NCI-H1436 treated with DMSO at 0.1 percent for 48 hours (cell line): ENCODE results near the gene KBTBD3.
A peak's percentile ranks its signal among the peaks of the same experiment; 100 is the strongest.
"Not testable (repeated sequence)": the region's sequence is repeated elsewhere in the genome, so short reads cannot be mapped to it uniquely, and the experiment has no call there.

Source experiments
- DNase-seq: peaks from one replicate; lab custom pipeline; 2025; lab: John Stamatoyannopoulos, UW

KBTBD3 gene

DNA sequence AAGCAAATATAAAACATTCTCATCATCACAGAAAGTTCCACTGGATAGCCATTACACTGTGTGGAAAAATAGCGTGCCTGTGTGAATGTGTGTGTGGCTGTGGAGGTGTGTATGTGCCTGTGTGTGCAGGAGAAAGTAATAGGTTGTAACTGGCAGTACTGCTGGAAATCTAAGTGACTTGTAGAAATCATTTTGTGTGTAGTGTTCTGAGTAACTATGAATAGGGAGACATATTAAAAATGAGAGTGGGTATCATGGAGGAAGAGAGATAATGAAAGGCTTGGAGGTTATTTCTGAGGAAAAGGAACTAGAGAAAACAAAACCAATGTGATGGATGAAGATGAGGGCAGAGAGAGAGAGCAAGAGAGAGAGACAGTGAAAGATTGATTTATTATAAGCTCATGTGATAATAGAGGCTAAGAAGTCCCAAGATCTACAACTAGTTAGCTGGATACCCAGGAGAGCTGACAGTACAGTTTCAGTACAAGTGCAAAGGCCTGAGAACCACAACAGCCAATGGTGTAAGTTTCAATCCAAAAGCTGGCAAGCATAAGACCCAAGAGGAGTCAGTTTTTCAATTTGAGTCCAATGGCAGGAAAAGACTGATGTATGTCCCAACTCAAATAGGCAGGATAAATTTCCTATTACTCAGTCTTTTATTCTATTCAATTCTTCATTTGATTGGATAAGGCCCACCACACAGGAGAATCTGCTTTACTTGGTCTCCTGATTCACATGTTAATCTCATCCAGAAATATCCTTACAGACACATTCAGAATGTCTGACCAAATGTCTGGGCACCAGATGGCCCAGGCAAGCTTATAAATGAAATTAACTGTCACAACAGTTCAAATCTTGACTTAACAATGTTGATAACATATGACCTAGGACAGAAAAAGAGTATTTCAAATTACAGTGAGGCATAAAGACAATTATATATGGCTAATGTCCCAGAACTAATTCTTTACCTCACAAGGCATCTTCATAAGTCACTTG is 14.9 kb downstream of the KBTBD3 start:
- DNase-seq = no peak

DNA sequence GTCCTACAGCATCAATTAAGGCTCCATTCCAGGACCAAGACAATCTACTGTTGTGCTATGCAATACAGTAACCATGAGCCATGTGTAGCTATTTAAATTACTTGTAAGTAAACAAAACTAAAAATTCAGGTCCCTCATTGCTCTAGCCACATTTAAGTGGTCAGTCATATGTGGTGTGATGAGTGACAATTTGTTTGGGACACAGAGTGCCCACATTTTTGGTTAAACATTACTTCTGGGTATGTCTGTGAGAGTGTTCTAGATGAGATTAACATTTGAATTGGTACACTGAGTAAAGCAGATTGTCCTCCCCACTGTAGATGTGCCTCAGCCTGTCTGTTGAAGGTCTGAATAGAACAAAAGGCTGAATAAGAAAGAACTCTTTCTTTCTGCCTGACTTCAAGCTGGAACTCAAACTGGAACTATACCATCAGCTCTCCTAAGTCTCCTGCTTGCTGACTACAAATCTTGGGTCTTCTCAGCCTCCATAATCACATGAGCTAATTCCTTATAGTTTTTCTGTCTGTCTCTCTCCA is 15.8 kb downstream of the KBTBD3 start:
- DNase-seq = no peak

DNA sequence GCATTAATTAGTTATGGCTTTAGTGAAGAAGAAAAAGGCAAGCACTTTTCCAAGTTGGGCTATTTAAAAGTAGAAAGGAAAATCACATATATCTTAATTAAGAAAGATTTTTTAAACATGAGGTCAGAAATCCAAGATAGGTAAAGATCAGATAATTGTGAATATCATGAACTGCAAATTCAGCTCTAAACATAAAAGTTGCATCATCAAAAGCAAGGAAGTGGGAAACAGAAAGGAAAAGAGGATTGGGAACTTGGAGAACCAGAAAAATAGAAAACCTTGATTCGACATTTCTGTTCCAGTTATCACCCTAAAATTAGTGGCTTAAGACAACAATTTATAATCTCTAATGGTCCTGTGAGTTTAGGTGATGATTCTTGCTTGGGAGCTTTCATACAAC is 17.5 kb downstream of the KBTBD3 start:
- no peak for DNase-seq

DNA sequence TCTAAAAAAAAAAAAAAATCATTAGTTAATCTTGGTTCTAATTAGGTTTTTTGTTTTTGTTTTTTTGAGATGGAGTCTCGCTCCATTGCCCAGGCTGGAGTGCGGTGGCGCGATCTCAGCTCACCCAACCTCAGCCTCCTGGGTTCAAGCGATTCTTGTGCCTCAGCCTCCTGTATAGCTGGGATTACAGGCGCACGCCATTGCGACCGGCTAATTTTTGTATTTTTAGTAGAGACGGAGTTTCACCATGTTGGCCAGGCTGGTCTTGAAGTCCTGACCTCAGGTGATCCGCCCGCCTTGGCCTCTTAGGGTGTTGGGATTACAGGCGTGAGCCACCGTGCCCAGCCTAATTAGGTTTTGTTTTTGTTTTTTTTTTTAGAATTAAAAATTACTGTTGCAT is 18.8 kb downstream of the KBTBD3 start:
- DNase-seq = not testable (repeated sequence)

DNA sequence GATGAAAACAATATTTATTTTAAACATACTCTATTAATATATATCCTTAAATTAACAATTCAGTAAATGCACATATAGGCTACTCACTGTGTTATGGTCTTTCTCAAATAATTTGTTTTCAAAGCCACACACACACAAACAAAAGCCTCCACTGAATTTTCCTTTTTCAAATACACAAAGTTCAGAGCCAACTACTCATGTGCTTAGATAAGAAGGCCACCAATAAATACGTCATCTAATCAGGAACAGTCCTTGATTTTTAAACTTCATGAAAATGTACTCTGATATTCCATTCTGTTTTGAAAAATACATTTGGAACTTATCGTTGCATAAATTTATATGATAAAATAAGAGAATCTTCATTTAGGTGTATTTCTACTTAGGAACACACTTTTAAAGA is 26.0 kb downstream of the KBTBD3 start:
- no peak for DNase-seq

DNA sequence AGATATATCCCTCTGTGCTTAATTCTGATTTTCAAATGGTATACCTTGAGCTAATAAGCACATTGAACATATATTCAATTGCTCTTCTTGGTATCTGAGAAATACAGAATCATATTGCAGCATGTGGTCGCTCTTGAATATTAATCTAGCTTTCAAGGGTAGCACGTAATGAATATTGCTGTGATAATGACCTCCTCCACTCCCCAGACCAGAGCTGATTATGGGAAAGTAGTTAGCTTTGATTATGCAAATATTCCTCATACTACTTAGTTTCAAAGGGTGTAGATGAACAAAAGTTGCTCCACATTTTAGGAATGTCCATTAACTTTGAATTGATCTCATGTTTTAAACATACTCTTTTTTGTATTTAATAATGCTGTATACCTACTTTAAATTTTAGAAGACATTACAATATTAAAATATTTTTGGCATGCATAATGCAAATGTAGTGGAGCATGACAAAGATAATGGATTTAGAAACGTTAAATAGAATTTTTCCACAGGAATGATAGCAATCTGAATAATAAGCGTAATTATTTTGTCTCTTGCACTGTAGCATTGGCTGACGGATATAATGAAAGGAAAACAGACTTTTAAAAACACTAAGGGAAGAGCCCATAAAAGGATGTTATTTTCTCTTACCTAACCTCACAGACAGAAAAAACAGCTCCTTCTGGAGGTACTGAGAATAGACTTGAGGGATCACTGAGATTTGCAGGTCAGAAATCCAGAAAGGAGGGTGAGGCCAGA is 27.2 kb downstream of the KBTBD3 start:
- DNase-seq = no peak

DNA sequence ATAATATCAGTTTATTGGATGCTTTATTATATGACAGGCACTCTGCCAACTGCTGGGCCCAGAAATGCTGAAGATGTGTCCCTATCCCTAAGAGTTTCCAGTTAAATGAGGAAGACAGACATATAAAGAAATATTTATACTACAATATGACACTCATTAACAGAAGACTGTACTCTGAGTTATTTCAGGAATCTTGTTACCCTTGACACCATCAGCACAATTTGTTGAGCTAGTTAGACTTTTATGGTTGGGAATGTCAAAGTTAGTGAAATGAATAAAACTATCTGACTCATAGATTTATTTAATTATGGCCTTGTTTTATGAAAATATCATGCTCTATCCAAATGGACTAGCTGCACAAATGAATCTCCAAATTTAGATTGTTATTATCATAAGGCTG is 29.5 kb downstream of the KBTBD3 start:
- no peak for DNase-seq

DNA sequence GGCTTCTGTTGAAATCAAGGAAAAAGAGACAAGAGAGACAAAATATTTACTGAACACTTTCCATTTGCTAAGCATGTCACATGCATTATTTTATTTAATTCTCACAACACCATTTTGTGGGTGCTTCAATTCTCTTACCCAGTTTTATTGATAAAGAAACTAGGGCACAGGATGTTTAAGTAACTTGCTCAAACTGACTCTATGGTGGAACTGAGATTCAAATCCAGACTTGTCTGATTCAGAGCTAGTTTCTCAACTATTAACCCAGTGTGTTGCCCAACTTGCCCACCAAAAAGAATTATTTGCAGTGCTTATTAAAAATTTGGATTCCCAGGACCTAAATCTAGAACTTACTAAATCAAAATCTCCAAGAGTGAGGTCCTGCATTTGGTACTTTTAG is 33.6 kb downstream of the KBTBD3 start:
- no peak for DNase-seq

DNA sequence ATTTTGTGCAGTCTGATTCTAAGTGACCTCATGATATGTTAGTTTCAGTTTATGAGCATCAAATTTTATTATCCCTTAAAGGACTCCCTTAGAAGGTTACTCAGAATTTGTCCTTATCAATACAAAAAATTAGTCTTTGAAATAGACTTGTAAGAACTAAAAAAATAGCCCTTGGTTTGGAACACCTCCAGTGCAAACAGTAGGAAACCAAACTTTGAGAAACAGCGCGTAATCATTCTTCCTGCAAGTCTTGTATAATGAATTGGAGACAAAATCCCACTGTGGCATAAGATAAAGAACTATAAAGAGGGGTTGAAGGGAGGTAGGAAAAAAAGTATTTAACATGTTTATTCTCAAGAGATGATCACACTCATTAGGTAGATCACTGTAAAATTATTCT is 44.3 kb downstream of the KBTBD3 start:
- DNase-seq = no peak

DNA sequence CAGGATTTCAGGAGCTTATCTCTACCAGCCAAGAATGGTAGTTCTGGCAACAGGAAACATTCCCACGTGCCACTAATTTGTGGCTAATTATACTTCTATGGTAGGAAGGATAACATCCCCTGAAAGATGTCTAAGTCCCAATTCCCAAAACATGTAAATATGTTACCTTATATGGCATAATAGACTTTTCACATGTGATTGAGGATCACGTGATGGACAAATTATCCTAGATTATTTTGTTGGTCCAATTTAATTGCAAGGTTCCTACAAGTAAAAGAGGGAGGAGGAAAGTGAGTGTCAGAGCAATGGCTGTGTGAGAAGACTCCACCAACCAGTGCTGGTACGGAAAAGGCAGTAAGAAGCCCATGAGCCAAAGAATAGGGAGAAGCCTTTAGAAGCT is 45.2 kb downstream of the KBTBD3 start:
- no peak for DNase-seq

DNA sequence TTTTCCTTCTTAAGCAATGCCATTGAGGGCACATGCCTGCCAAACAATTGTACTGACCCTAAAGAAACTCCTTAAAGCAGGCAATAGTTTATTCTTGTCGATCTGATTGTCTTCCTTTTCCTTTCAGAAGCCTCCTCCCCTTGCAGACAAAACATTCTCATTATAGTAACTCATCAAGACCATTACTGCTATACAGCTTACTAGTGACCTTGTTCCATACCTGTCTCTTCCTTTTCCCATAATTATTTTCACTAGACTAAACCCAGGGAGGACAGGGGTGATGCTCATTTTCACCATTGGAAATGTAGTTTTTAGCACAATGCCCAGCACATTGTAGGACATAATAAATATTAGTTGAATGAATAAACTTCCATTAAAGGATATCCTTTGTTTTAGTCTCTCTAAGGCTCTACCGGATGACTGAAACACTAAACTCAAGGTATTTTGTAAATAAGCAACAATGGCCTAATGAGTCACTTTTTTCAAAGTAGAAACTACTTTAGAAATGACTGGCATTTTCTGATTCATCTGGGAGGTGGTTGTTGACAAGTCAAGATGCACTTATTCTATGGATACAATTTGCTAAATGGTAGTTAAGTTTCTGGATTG is 45.8 kb downstream of the KBTBD3 start:
- no peak for DNase-seq

DNA sequence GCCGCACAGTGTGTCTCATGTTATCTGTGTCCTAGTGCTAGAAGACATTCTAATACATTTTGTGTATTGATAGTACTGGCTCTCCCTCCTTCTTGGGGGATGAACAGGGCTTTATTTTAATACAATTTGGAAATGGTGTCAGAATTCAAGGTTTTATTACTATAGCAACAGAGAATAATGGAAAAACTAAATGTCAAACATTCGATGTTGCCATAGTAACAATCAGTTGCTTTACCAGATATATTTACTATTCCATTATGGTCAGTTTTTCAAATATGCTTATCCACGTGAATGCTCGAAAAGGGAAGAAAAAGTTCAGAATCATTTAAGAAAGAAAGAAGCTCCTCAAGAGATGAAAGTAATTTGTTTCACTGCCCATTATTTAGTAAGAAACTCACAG is 46.5 kb downstream of the KBTBD3 start:
- DNase-seq = no peak

DNA sequence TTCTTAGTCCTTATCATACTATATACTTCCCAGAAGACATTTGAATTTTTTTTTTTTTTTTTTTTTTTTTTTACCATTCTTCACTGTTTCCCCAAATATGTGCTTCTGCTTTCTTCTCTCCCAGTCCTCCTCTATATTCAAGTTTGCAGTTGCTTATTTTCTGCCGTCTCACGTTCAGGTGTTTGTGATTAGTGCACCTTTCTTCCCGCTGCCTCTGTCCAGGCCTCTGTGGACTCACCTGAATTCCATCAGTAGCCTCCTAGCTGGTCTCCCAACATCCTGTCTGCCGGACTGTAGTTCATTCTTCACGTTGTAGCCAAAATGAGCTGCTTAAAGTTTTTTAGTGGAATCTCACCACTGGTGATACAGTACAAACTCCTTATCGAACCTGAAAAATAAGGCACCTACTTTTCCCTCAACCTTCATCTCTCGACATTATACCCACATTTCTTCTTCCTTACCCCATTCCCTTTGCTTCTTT is 54.3 kb downstream of the KBTBD3 start:
- DNase-seq = no peak

DNA sequence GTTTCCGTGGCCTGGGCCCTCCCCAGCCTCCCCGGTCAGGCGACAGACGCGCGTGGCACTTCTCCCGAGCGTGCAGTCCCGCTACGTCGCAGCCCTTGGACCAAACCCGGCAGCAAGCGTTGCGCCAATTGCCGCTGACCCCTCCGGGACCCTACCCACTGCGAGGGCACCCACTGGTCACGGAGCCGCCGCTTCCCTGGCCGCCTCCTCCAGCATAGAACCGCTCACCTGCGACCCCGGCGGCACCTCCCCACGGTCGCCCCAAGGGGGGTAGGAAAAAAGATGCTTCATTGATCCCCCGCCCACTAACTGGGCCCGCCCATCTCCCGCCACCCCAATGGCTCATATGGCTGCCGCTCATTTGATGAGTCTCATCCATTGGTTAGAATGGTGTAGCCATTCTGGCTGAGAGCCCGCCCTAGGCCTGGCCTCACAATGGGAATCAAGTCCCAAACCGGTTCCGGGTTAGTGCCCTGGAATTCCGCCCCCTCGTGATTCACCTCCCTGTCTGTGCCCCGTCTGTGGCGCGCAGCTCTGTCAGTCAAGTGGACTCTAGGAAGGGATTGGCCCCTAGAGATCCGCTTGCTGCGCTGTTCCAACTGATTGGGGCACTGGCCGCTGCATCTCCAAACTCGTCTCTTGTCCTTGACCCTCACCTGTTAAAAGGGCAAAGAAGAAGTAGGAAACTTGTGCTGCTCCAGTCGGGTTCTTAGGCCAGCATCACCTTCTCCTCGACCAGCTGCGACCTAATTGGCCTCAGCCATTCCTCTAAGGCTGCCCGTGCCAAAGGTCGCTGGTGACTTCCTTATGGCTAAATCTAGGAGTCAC is 55.0 kb downstream of the KBTBD3 start, which contains the start of gene MSANTD4:
MSANTD4 (minus strand) TSS at position 274 of the 828 bp plus-strand sequence. CDS start 11,323 bp downstream, outside the sequence.
- peak; percentile 95 for DNase-seq

DNA sequence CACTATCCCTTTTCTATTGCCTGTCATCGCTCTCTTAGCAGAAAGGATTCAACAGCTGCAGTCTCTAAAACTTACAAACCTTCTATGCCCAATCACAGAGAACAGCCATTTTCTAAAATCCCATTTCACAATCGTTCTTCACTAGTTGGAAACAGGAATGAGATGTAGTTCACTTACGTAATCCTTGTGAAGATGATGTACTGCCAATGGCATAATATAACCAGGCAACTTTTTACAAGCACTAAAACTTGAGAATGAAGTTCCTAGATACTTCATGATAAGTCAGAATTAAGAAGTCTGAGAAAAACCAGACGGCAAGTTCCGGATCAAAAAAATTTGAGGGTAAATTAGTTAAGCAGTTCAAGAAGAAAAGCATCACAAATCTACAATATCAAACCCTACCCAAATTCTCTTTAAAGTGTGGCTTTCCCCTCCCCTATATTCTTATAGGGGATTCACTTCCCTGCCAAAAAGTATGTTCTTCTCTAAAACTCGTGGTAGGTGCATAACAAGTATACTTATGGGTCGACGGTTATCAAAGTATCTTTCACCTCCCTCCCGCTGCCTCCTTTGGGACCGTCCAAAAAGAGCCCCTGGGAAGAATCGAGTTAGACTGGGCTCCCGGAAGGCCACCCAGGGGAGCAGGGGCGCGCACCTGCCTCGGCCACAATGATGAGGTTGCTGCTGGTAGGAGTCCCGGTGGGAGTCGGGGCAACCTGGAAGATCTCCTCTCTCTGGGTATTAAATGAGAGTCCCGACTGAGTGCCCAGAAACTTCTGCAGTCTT is 55.8 kb downstream of the KBTBD3 start:
- no peak for DNase-seq

DNA sequence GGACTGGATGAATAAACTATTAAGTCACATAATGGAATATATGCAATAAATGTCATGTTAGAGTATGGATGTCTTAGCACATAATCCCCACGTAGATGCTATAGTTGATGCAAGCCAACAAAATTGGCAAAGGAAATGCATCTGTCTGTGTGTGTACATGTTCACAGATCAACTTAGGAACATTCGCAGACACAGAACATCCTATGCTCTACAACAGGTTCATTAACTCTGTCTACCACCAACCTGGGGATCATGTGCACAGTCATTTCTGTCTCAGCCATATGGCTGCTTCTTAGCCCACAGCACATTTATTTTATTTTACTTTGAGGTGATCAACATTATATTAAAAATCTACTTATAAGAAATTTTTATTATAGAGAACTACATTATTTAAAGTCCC is 60.1 kb downstream of the KBTBD3 start:
- no peak for DNase-seq

DNA sequence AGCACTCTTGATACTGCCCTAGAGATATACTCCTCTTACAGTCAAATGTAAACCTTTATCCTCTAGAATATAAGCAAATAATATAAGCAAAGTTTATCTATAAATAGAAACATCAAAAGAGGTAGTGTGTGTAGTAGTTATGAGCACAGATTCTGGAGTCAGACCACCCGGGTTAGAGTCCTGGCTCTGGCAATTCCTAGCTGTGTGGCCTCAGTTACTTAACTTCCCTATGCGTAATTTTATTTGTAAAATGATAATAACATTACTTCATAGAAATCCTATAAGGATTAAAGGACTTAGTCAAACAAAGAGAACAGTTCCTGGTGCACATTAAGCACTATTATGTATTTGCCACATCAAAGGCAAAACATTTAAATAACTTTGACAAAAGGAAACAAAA is 62.1 kb downstream of the KBTBD3 start:
- DNase-seq = no peak

DNA sequence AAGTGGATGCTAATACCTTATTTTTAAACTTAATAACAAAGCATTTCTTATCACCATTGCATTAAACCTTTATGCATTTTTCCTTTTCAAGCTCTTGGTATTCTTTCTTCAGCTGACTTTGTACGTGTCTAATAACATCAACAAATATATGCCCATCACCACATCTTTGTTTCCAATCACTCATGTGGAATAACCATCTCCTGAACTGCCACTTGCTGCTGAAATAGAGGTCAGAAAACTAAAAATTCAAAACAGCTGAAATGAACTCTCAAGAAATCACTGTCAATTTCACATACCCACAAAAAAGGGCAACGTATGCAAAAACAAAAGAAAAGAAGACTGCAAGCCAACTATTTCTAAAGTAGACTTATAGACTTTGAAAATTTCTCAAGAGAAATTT is 62.5 kb downstream of the KBTBD3 start:
- no peak for DNase-seq

DNA sequence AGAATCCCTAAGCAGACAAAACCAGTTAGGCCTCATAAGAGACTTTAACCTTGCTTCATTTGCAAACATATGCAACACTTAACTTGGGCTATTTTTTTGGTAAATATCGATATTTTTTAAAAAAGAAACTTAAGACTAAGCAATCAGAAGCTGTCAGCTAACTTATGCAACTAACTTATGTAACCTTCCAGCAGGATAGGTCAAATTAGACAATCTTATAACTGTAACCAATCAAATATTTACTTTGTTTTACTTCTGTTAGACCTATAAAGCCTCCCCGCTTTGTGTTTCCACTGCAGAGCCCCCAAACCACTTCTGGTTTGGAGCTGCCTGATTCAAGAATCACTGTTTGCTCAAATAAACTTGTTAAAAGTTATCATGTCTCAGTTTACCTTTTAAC is 63.1 kb downstream of the KBTBD3 start:
- no peak for DNase-seq

DNA sequence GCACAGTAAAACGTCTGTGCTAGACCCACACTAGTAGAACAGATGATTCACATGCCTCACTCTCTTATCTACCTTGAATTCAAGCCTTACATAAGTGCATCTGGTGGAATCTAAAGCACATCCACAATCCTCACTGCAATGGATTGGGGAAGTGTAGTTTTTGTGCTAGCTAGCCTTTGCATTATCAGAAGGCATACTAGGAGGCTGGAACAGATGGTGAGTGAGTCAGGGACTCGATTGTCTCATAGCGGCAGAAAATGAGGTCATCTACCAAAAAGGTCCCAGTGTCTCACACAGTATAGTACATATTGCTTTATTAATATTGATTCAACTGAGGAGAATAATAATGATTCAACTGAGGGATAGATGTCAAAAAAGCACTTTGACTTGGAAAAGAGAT is 64.4 kb downstream of the KBTBD3 start:
- no peak for DNase-seq

DNA sequence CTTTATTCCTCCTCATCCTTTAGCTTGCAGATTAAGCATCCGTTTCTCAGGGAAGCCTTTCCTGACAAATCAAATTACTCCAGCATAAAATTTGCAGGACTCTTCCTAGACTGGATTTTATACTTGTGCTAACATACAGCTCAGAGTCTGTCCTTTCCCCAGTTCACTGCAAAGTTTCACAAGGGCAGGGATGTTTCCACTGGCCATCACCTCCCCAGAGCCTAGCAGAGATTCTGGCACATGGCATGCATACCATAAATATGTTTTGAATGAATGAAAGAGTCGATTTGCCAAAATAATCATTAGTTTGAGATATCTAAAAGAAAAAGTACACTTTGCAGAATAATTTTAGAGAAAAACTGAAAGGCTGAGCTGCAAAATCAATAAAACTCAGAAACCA is 65.7 kb downstream of the KBTBD3 start:
- no peak for DNase-seq
